GM12892 (cell line): ENCODE measurements around the gene FLT3LG.

ENCODE experiments used
- POLR2A ChIP-seq: IDR thresholded peaks from 2 replicates; pipeline ENCODE4 v1.6.1; 2011; ENCODE audit warnings: low read depth, low read length, control low read depth
- POLR2AphosphoS5 ChIP-seq: IDR thresholded peaks from 2 replicates; pipeline ENCODE4 v1.6.1; 2011; ENCODE audit warnings: low read depth, low read length, control low read depth
- TAF1 ChIP-seq: IDR thresholded peaks from 2 replicates; pipeline ENCODE4 v1.6.1; 2011; ENCODE audit warnings: low read depth, mild to moderate bottlenecking, control low read depth, low read length, borderline replicate concordance

DNA sequence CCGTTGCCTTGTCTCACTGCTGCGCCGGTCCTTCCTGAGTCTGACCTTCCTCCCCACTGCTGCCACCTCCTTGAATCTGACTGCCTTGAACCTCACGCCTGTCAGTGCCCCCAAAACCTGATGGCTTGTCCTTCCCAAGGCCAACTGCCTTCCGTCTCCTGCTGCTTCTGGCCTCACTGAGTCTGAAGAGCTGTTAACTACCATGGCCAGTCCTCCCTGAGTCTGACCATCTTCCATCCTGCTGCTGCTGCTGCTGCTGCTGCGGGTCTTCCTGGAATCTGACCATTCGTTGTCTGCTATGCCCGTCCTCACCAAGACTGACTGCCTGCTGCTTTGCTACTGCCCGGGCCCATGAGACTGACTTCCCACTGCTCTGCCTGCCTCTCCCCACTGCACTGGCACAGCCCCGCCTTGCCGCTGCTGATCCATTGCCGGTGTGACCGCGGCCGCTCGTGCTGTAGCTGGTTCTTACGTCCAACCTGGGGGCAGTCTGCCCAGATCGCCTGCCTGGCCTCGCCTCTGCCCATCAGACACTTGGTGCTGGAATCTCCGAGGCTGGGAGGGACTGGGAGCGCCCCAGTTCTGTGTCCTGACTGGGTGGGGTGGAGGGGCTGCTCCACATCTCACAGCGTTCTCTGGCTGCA is 50.9 kb downstream of the FLT3LG start:
- TF ChIP-seq TAF1, result no peak
- no peak for TF ChIP-seq POLR2A
- no peak for TF ChIP-seq POLR2AphosphoS5
